H1 (cell line): Measurements from ENCODE around the gene DISC1.

Experiments
- CTCF ChIP-seq, 3 experiments: IDR thresholded peaks; 1 replicate in 2 of 3; 2 replicates in 1 of 3; pipeline versions ENCODE4 v1.5.1 to v1.6.1; 2011; ENCODE audit warnings: low read length in 3 of 3, mild to moderate bottlenecking in 3 of 3, inconsistent platforms in 2 of 3, low read depth in 1 of 3, moderate library complexity in 1 of 3; ENCODE audit not compliant: insufficient read depth in 1 of 3; ENCODE audit errors: control extremely low read depth in 1 of 3
- EP300 ChIP-seq, 2 experiments: IDR thresholded peaks; 1 replicate in 1 of 2; 2 replicates in 1 of 2; pipeline ENCODE4 v1.6.1; 2011 to 2012; ENCODE audit warnings: low read depth in 2 of 2, low read length in 2 of 2, mild to moderate bottlenecking in 2 of 2, borderline replicate concordance in 1 of 2, inconsistent platforms in 1 of 2, moderate library complexity in 1 of 2
- EZH2 ChIP-seq: fragments of 200-600 bp; sonication (generic); IDR thresholded peaks from 2 replicates; pipeline ENCODE4 v1.7.1; 2012; ENCODE audit warnings: low read depth, mild to moderate bottlenecking, moderate library complexity, low read length, inconsistent platforms; ENCODE audit not compliant: severe bottlenecking
- HDAC2 ChIP-seq, 2 experiments: fragments of 300-600 bp in 1 of 2; sonication (generic) in 1 of 2; IDR thresholded peaks; 2 replicates each; pipeline ENCODE4 v1.6.1; 2011 to 2012; ENCODE audit warnings: low read depth in 2 of 2, low read length in 2 of 2, mild to moderate bottlenecking in 2 of 2, moderate library complexity in 2 of 2, borderline replicate concordance in 1 of 2, inconsistent platforms in 1 of 2
- TAF1 ChIP-seq: IDR thresholded peaks from 2 replicates; pipeline ENCODE4 v1.6.1; 2011; ENCODE audit warnings: mild to moderate bottlenecking, low read depth, low read length
- TAF7 ChIP-seq: optimal IDR thresholded peaks from 2 replicates; pipeline ENCODE3; 2011; ENCODE audit warnings: low read depth, mild to moderate bottlenecking, inconsistent platforms, low read length, moderate library complexity, borderline replicate concordance

- TF ChIP-seq TAF7 (no peak), TAF1 (no peak), HDAC2 (IDR thresholded peaks at IDR 0.05; ENCODE audit: borderline replicate concordance in 1 of 2, low read depth in 2 of 2, low read length in 2 of 2) (no peak), CTCF (IDR thresholded peaks at IDR 0.05; ENCODE audit: control extremely low read depth in 1 of 3, insufficient read depth in 1 of 3, low read depth in 1 of 3, low read length in 3 of 3) (no peak), EZH2 (no peak), EP300 (IDR thresholded peaks at IDR 0.05; ENCODE audit: borderline replicate concordance in 1 of 2, low read depth in 2 of 2, low read length in 2 of 2) (no peak)
Observed at GRCh38 chr1:231814021-231814420, 187.4 kb downstream of the DISC1 start.
